ENCODE results near the gene PRR35. TPM values are rescaled to one million over a fixed set of nuclear protein-coding genes. Genes with fewer than 3 reads are reported as not detected.

The PRR35 gene
- 1 to 10 TPM; 5.0 to 7.2 TPM for total RNA-seq
- 1.7 TPM for polyA plus RNA-seq (ENCODE audit: insufficient read depth, low read depth, low replicate concordance)
- long read RNA-seq, donor 1, result 0 reads
- long read RNA-seq, donor 2, result 0 reads

- H3K27me3 ChIP-seq, result no peaks in the 10 kb centered on the region
- H3K27ac ChIP-seq, result no peak within 1 kb of the TSS
- H3K4me3 ChIP-seq, result peak within 1 kb of the TSS in 1 of 2 donors; percentile 29
- DNase-seq, result no peak
- H3K9me3 ChIP-seq, result no peaks in the 10 kb centered on the region
- TF ChIP-seq CTCF (IDR thresholded peaks at IDR 0.05), result no peak
- TF ChIP-seq POLR2A (IDR thresholded peaks at IDR 0.05), result no peak
- intact Hi-C loops (cut with DNase I; ENCODE audit: low total_unique reads), result no loop called here
- peaks cover 17% of the 10 kb centered on the region for H3K4me1 ChIP-seq
- no peaks in the 10 kb centered on the region for H3K36me3 ChIP-seq (ENCODE audit: low read depth, missing control alignments)
- WGBS, 2 donors, result 1% methylated on average over 38 of the region's 84 CpGs; no CpG with 5 or more reads in 1 of the 2 donors
Measured at GRCh38 chr16:560204-560700, at the start of gene PRR35. Gene PRR35 (plus strand): TSS chr16:560394. CDS start chr16:563295, 2,901 bp downstream.

GRCh38 chr16:512802-513201 is 47.4 kb upstream of the PRR35 start:
- Histone ChIP-seq H3K4me3 (no peak overlapping the region), H3K27ac (no peak overlapping the region), H3K9me3 (no peaks in the 10 kb centered on the region), H3K36me3 (ENCODE audit: low read depth, missing control alignments) (no peaks in the 10 kb centered on the region), H3K27me3 (no peaks in the 10 kb centered on the region), H3K4me1 (no peaks in the 10 kb centered on the region)
- intact Hi-C loops (cut with DNase I; ENCODE audit: low total_unique reads), result no loop called here
- 88 to 95% methylated on average over 6 of the region's 6 CpGs for WGBS, 2 donors
- TF ChIP-seq POLR2A (IDR thresholded peaks at IDR 0.05) (no peak), CTCF (IDR thresholded peaks at IDR 0.05) (no peak)
- DNase-seq, result no peak

- no peak for DNase-seq
- Histone ChIP-seq H3K4me3 (no peak overlapping the region), H3K27me3 (no peaks in the 10 kb centered on the region), H3K9me3 (no peaks in the 10 kb centered on the region), H3K27ac (no peak overlapping the region), H3K4me1 (no peaks in the 10 kb centered on the region), H3K36me3 (ENCODE audit: low read depth, missing control alignments) (no peaks in the 10 kb centered on the region)
- no peak for TF ChIP-seq POLR2A (IDR thresholded peaks at IDR 0.05)
- TF ChIP-seq CTCF (IDR thresholded peaks at IDR 0.05), result no peak
- WGBS, 2 donors, result 74 to 92% methylated on average over 5 to 10 of the region's 10 CpGs
- intact Hi-C loops (cut with DNase I; ENCODE audit: low total_unique reads), result no loop called here
Measured at GRCh38 chr16:513950-514349, 46.2 kb upstream of the PRR35 start.

GRCh38 chr16:515175-515938 is 44.8 kb upstream of the PRR35 start:
- no peaks in the 10 kb centered on the region for H3K4me1 ChIP-seq
- H3K36me3 ChIP-seq (ENCODE audit: low read depth, missing control alignments), result no peaks in the 10 kb centered on the region
- 91 to 92% methylated on average over 31 to 45 of the region's 45 CpGs for WGBS, 2 donors
- H3K4me3 ChIP-seq, result no peak overlapping the region
- TF ChIP-seq CTCF (IDR thresholded peaks at IDR 0.05), result no peak
- DNase-seq, result no peak
- intact Hi-C loops (cut with DNase I; ENCODE audit: low total_unique reads), result no loop called here
- no peaks in the 10 kb centered on the region for H3K27me3 ChIP-seq
- no peak overlapping the region for H3K27ac ChIP-seq
- H3K9me3 ChIP-seq, result no peaks in the 10 kb centered on the region

- H3K4me3 ChIP-seq, result no peak overlapping the region
- TF ChIP-seq POLR2A (IDR thresholded peaks at IDR 0.05) (no peak), CTCF (IDR thresholded peaks at IDR 0.05) (no peak)
- H3K27me3 ChIP-seq, result no peaks in the 10 kb centered on the region
- 96 to 100% methylated on average over 4 to 11 of the region's 11 CpGs for WGBS, 2 donors
- DNase-seq, result no peak
- H3K9me3 ChIP-seq, result no peaks in the 10 kb centered on the region
- no peak overlapping the region for H3K27ac ChIP-seq
- H3K36me3 ChIP-seq (ENCODE audit: low read depth, missing control alignments), result no peaks in the 10 kb centered on the region
- H3K4me1 ChIP-seq, result no peaks in the 10 kb centered on the region
- intact Hi-C loops (cut with DNase I; ENCODE audit: low total_unique reads), result no loop called here
Measured at GRCh38 chr16:515939-516226, 44.3 kb upstream of the PRR35 start.
